Thoracic aorta (tissue), 2 donors: Measurements from ENCODE around the gene PFKFB4. TPM values are rescaled to one million over a fixed set of nuclear protein-coding genes. Genes with fewer than 3 reads are reported as not detected.

ENCODE experiments used
- ATAC-seq: fragments of 150-250 bp; one replicate; pipeline ENCODE4 v1.8.0; 2017; ENCODE audit warnings: low read depth; ENCODE audit not compliant: insufficient number of reproducible peaks, low FRiP score
- DNase-seq: peaks from one replicate; pipeline ENCODE4 v3.0.0-alpha.2; 2020; ENCODE audit warnings: low spot score
- H3K27ac ChIP-seq, 2 donors: fragments of 200-600 bp; sonication (generic); 1 replicate in 1 of 2; 2 replicates in 1 of 2; pipeline ENCODE4 v1.5.1; 2016; ENCODE audit warnings: mild to moderate bottlenecking in 2 of 2, moderate library complexity in 2 of 2
- H3K27me3 ChIP-seq: fragments of 200-600 bp; sonication (generic); replicated peaks from 2 replicates; pipeline ENCODE4 v1.6.0; 2016; ENCODE audit warnings: mild to moderate bottlenecking; ENCODE audit not compliant: insufficient read depth
- H3K36me3 ChIP-seq: fragments of 200-600 bp; sonication (generic); one replicate; pipeline ENCODE4 v1.5.1; 2016
- H3K4me1 ChIP-seq, 2 donors: fragments of 200-600 bp; sonication (generic); 1 replicate in 1 of 2; 2 replicates in 1 of 2; pipeline versions ENCODE4 v1.5.1 to v1.6.0; 2016; ENCODE audit warnings: low read depth in 2 of 2, mild to moderate bottlenecking in 1 of 2; ENCODE audit not compliant: control insufficient read depth in 1 of 2
- H3K4me3 ChIP-seq: fragments of 200-600 bp; sonication (generic); 2 replicates; pipeline ENCODE4 v1.5.1; 2016; ENCODE audit warnings: mild to moderate bottlenecking
- H3K9me3 ChIP-seq: fragments of 200-600 bp; sonication (generic); 2 replicates; pipeline ENCODE4 v1.5.1; 2016
- CTCF ChIP-seq: fragments of 200-600 bp; sonication (generic); IDR thresholded peaks from one replicate; pipeline ENCODE4 v1.5.1; 2019; ENCODE audit warnings: antibody characterized with exemption
- total RNA-seq, 2 donors: library from RNA; depleted of rRNA; stranded (reverse); fragments of >200 nt; gene quantifications; one replicate each; pipeline versions ENCODE4 v1.1.0 to v1.2.3, GENCODE V29; 2016

PFKFB4 gene
- total RNA-seq, 2 donors from 2014 or later: 3.7 to 8.5 TPM

- ATAC-seq (no peak), DNase-seq (no peak)
- TF ChIP-seq CTCF: no peak
- H3K36me3 ChIP-seq: no peaks in the 10 kb centered on the region
- no peaks in the 10 kb centered on the region for H3K9me3 ChIP-seq
- no peaks in the 10 kb centered on the region for H3K27me3 ChIP-seq
- H3K4me3 ChIP-seq: no peak overlapping the region
- H3K27ac ChIP-seq: no peak overlapping the region
- H3K4me1 ChIP-seq: peaks cover 13 to 30% of the 10 kb centered on the region in 2 donors
Observed at GRCh38 chr3:48591886-48592518, 35.4 kb upstream of the PFKFB4 start.

- H3K27me3 ChIP-seq: no peaks in the 10 kb centered on the region
- peaks cover 13 to 24% of the 10 kb centered on the region in 2 donors for H3K4me1 ChIP-seq
- no peaks in the 10 kb centered on the region for H3K36me3 ChIP-seq
- DNase-seq (no peak), ATAC-seq (no peak)
- no peak overlapping the region for H3K27ac ChIP-seq
- no peaks in the 10 kb centered on the region for H3K9me3 ChIP-seq
- no peak overlapping the region for H3K4me3 ChIP-seq
- no peak for TF ChIP-seq CTCF
Observed at GRCh38 chr3:48591436-48591835, 34.8 kb upstream of the PFKFB4 start.

- Histone ChIP-seq H3K4me1 (no peaks in the 10 kb centered on the region), H3K27ac (no peak overlapping the region), H3K4me3 (no peak overlapping the region), H3K36me3 (no peaks in the 10 kb centered on the region), H3K27me3 (no peaks in the 10 kb centered on the region), H3K9me3 (no peaks in the 10 kb centered on the region)
- ATAC-seq: no peak
- TF ChIP-seq CTCF: no peak
- DNase-seq: no peak
Observed at GRCh38 chr3:48588230-48588629, 31.6 kb upstream of the PFKFB4 start.

GRCh38 chr3:48587686-48588085 is 31.1 kb upstream of the PFKFB4 start:
- H3K4me1 ChIP-seq: no peaks in the 10 kb centered on the region
- no peaks in the 10 kb centered on the region for H3K9me3 ChIP-seq
- no peak for TF ChIP-seq CTCF
- DNase-seq: no peak
- no peak overlapping the region for H3K27ac ChIP-seq
- H3K27me3 ChIP-seq: no peaks in the 10 kb centered on the region
- H3K4me3 ChIP-seq: no peak overlapping the region
- ATAC-seq: no peak
- no peaks in the 10 kb centered on the region for H3K36me3 ChIP-seq

- H3K4me3 ChIP-seq: no peak overlapping the region
- H3K27ac ChIP-seq: no peak overlapping the region
- H3K9me3 ChIP-seq: no peaks in the 10 kb centered on the region
- H3K4me1 ChIP-seq: no peaks in the 10 kb centered on the region
- DNase-seq: no peak
- TF ChIP-seq CTCF: no peak
- no peaks in the 10 kb centered on the region for H3K27me3 ChIP-seq
- no peak for ATAC-seq
- H3K36me3 ChIP-seq: no peaks in the 10 kb centered on the region
Observed at GRCh38 chr3:48585411-48585810, 28.8 kb upstream of the PFKFB4 start.
